Pancreas (tissue), 10 donors: ENCODE results near the gene DSCAML1. TPM values are rescaled to one million over a fixed set of nuclear protein-coding genes. Genes with fewer than 3 reads are reported as not detected.

Experiments
- ATAC-seq, 4 donors: fragments of 200-7000 bp; cut with Tn5 transposase; one replicate each; pipeline versions ENCODE4 v1.8.0 to v1.9.1; 2020; ENCODE audit warnings: mild to moderate bottlenecking in 4 of 4, moderate library complexity in 4 of 4
- DNase-seq, 6 donors: peaks; one replicate each; pipeline ENCODE4 v3.0.0-alpha.2; 2020
- FAIRE-seq: peaks from 2 replicates; lab custom pipeline; 2012; peaks lifted over from hg19 to GRCh38; lab: Jason Lieb, UNC
- H3K27ac ChIP-seq, 4 donors: fragments of 200-600 bp; sonication (generic); 1 replicate in 3 of 4; 2 replicates in 1 of 4; pipeline versions ENCODE4 v1.5.0 to v1.8.0; 2020
- H3K27me3 ChIP-seq, 4 donors: fragments of 200-600 bp; one replicate each; pipeline ENCODE4 v1.8.0; 2021
- H3K36me3 ChIP-seq, 3 donors: fragments of 200-600 bp; sonication (generic) in 1 of 3; one replicate each; pipeline versions ENCODE4 v1.5.0 to v1.8.0; 2020 to 2021
- H3K4me1 ChIP-seq, 3 donors: fragments of 200-600 bp; one replicate each; pipeline ENCODE4 v1.8.0; 2021
- H3K4me3 ChIP-seq, 4 donors: fragments of 200-600 bp; sonication (generic) in 2 of 4; one replicate each; pipeline versions ENCODE4 v1.5.0 to v1.8.0; 2020 to 2021
- H3K9me3 ChIP-seq, 4 donors: fragments of 200-600 bp; one replicate each; pipeline ENCODE4 v1.8.0; 2021
- CTCF ChIP-seq, 4 donors: fragments of 200-600 bp; sonication (generic) in 3 of 4; IDR thresholded peaks; one replicate each; pipeline versions ENCODE4 v1.5.0 to v1.8.0; 2021; ENCODE audit warnings: antibody characterized with exemption in 4 of 4
- WGBS, 2 donors: extraction: QIAGEN DNeasy Blood & Tissue Kit; methylation state at CpG; one replicate each; pipeline ENCODE4 v1.1.7; 2013; 5-methylcytosine and 5-hydroxymethylcytosine counted together
- intact Hi-C, 3 donors: fragments of 100-400 bp; cut with DNase I; formaldehyde crosslinking; loops; one replicate each; pipeline versions ENCODE4 v1.11.1 to v1.14.2; 2022
- polyA plus RNA-seq, 2 donors: library from polyadenylated mRNA; stranded (reverse); fragments of 200-250 nt; gene quantifications; one replicate each; pipeline ENCODE4 v1.2.3, GENCODE V29; 2013
- total RNA-seq, 6 donors: library from RNA; stranded (reverse); fragmentation: NEBNext Ultra II Directional in 4 of 6; extraction: Animal tissue kit (Norgen Biotek cat#: 25700) in 4 of 6; gene quantifications; one replicate each; pipeline versions ENCODE4 v1.2.1 to v1.2.4, GENCODE V29; 2021 to 2023
- donor health status: healthy with polysubstance abuse.
- donor health status: DM: no; HTN: no; CAD: no; lungs with moderate emphysema.
- donor health status: DM: no; HTN: no; CAD: no.
- donor health status: control.
- donor health status: control.
- donor health status: Bipolar disorder and iron deficiency.
- donor health status: DM: yes; HTN: yes; CAD: no.
- donor health status: DM: no; HTN: no; CAD: no.
- donor health status: DM: no; HTN: no; CAD: no.
- donor health status: DM: yes; HTN: yes; CAD: no.

Gene DSCAML1
- total and polyA plus RNA-seq, 8 donors, result 0.69 to 2.7 (median 1.8) TPM

- Histone ChIP-seq H3K36me3 (no peaks in the 10 kb centered on the region), H3K4me1 (no peaks in the 10 kb centered on the region), H3K9me3 (no peaks in the 10 kb centered on the region), H3K27ac (no peak overlapping the region), H3K27me3 (no peaks in the 10 kb centered on the region), H3K4me3 (no peak overlapping the region)
- FAIRE-seq (no peak), ATAC-seq (no peak), DNase-seq (no peak)
- TF ChIP-seq CTCF (IDR thresholded peaks at IDR 0.05), result no peak
- WGBS, 2 donors, result 57 to 64% methylated on average over 8 of the region's 8 CpGs
- intact Hi-C loops, result no loop called here
Measured at GRCh38 chr11:117738246-117738957, 58.6 kb downstream of the DSCAML1 start.

DNA sequence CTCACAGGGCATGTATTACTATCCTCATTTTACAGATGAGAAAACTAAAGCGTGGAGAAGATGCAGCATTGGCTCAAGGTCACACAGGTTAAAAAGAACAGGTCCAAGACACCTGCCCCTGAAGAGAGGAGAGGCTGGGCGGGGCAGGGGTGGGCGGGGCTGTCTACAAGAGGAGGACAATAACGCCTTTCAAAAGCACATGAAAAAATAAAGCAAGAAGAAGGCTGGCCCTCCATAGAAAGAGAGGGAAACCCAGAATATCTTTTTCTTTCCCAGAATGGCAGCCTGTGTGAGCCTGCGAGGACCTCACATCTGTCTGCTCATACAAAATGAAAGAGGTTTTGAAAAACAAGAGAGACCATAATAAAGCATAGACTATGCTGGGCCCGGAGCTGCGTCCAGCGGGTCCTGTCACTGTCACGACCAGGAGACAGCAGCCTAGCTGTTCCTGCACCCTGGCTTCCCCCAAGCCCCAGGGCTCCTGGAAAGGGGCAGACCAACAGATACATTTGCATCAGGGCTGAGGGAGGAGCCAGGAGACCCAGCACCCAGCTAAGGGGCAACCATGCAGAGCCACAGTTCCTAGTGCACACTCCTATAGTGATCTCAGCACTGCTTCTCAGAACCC, 61.6 kb downstream of the DSCAML1 start:
- DNase-seq, result no peak
- Histone ChIP-seq H3K4me3 (no peak overlapping the region), H3K9me3 (no peaks in the 10 kb centered on the region), H3K36me3 (no peaks in the 10 kb centered on the region), H3K4me1 (no peaks in the 10 kb centered on the region), H3K27me3 (no peaks in the 10 kb centered on the region), H3K27ac (no peak overlapping the region)
- 75 to 80% methylated on average over 9 of the region's 9 CpGs for whole genome bisulfite sequencing, 2 donors
- intact Hi-C loops, result no loop called here
- ATAC-seq, result no peak
- no peak for TF ChIP-seq CTCF (IDR thresholded peaks at IDR 0.05)
- no peak for FAIRE-seq

- H3K36me3 ChIP-seq, result no peaks in the 10 kb centered on the region
- FAIRE-seq (no peak), DNase-seq (no peak), ATAC-seq (no peak)
- H3K4me1 ChIP-seq, result no peaks in the 10 kb centered on the region
- intact Hi-C loops, result no loop called here
- no peak overlapping the region for H3K27ac ChIP-seq
- TF ChIP-seq CTCF (IDR thresholded peaks at IDR 0.05), result no peak
- H3K4me3 ChIP-seq, result no peak overlapping the region
- H3K9me3 ChIP-seq, result no peaks in the 10 kb centered on the region
- WGBS, 2 donors, result 41 to 57% methylated on average over 5 of the region's 5 CpGs
- H3K27me3 ChIP-seq, result no peaks in the 10 kb centered on the region
Measured at GRCh38 chr11:117734601-117735024, 62.4 kb downstream of the DSCAML1 start.

- Histone ChIP-seq H3K4me3 (no peak overlapping the region), H3K27me3 (no peaks in the 10 kb centered on the region), H3K27ac (no peak overlapping the region), H3K9me3 (no peaks in the 10 kb centered on the region), H3K36me3 (no peaks in the 10 kb centered on the region), H3K4me1 (no peaks in the 10 kb centered on the region)
- DNase-seq, result no peak
- WGBS, 2 donors, result 80 to 87% methylated on average over 6 of the region's 6 CpGs
- no peak for TF ChIP-seq CTCF (IDR thresholded peaks at IDR 0.05)
- intact Hi-C loops, result no loop called here
- FAIRE-seq, result no peak
- ATAC-seq, result no peak
Measured at GRCh38 chr11:117733316-117733715, 63.7 kb downstream of the DSCAML1 start.

DNA sequence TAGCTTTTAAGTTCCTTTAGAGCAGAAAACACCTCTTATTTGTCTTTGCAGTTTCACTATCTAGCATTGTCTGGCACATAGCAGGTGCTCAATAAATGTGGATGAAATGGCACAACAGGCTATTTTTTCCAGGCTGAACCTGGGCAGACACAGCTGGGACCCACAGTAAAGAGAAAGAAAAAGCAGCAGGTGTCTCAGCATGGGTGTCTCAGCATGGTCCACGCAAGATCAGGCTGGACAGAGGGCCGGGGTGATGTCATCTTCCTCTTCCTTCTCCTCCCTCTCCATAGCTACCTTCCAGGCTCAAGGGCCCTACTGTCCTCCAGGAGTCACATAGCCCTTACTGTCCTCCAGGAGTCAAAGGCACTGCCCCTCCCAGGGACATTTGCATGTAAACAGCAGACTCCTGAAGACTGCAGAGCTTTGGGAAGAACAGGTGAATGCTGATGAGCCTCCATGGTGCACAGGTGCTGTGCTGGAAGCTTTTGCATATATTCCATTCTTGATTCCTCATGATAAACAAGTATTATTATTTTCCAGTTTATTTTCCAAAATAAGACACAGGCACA, 65.2 kb downstream of the DSCAML1 start:
- WGBS, 2 donors, result 82 to 86% methylated on average over 2 of the region's 2 CpGs
- DNase-seq (no peak), ATAC-seq (no peak), FAIRE-seq (no peak)
- Histone ChIP-seq H3K4me1 (no peaks in the 10 kb centered on the region), H3K9me3 (no peaks in the 10 kb centered on the region), H3K27me3 (no peaks in the 10 kb centered on the region), H3K27ac (no peak overlapping the region), H3K36me3 (no peaks in the 10 kb centered on the region), H3K4me3 (no peak overlapping the region)
- intact Hi-C loops, result no loop called here
- no peak for TF ChIP-seq CTCF (IDR thresholded peaks at IDR 0.05)
